CD4-positive, alpha-beta memory T cell (primary cell): ENCODE measurements around the gene MYO5B. TPM values are rescaled to one million over a fixed set of nuclear protein-coding genes. Genes with fewer than 3 reads are reported as not detected.

Experiments used
- CTCF ChIA-PET: fragments of 350-600 bp; sonication (Branson Sonifier 250); formaldehyde crosslinking; loops from one replicate; lab custom pipeline; 2021; ENCODE audit warnings: inconsistent platforms; ENCODE audit not compliant: partially characterized antibody; lab: Charles Lee
- POLR2A ChIA-PET: fragments of 350-600 bp; sonication (Branson Sonifier 250); formaldehyde crosslinking; loops from one replicate; lab custom pipeline; 2021; ENCODE audit not compliant: partially characterized antibody; lab: Charles Lee
- DNase-seq, 5 donors: peaks; one replicate each; pipeline versions ENCODE4 v3.0.0 to v3.0.0-alpha.2; 2020 to 2022; ENCODE audit warnings: mixed read lengths in 1 of 5
- H3K27ac ChIP-seq: one replicate; pipeline ENCODE4 v1.7.0; 2013; ENCODE audit warnings: low read depth, low read length
- H3K27me3 ChIP-seq: 2 replicates; pipeline ENCODE4 v1.7.0; 2013; ENCODE audit warnings: mild to moderate bottlenecking, low read length, moderate library complexity; ENCODE audit not compliant: insufficient read depth
- H3K36me3 ChIP-seq: 2 replicates; pipeline ENCODE4 v1.7.0; 2013; ENCODE audit warnings: mild to moderate bottlenecking, low read length, moderate library complexity; ENCODE audit not compliant: insufficient read depth
- H3K4me1 ChIP-seq: 2 replicates; pipeline ENCODE4 v1.7.0; 2013; ENCODE audit warnings: mild to moderate bottlenecking, low read length, moderate library complexity; ENCODE audit not compliant: insufficient read depth
- H3K4me3 ChIP-seq, 2 donors: one replicate each; pipeline ENCODE4 v1.7.0; 2013; ENCODE audit warnings: low read length in 2 of 2, mild to moderate bottlenecking in 1 of 2
- H3K9me3 ChIP-seq, 2 donors: one replicate each; pipeline ENCODE4 v1.7.0; 2013; ENCODE audit warnings: low read length in 2 of 2, control low read depth in 1 of 2; ENCODE audit not compliant: control insufficient read depth in 1 of 2
- H3K27ac Mint-ChIP-seq, 7 donors: one replicate each; pipeline ENCODE4 v1.8.0; 2020 to 2021; ENCODE audit warnings: mixed read lengths in 7 of 7, mild to moderate bottlenecking in 6 of 7, inconsistent platforms in 3 of 7, moderate library complexity in 3 of 7
- H3K27me3 Mint-ChIP-seq, 2 donors: one replicate each; pipeline ENCODE4 v1.8.0; 2020 to 2021; ENCODE audit warnings: mixed read lengths in 2 of 2
- H3K36me3 Mint-ChIP-seq, 2 donors: one replicate each; pipeline ENCODE4 v1.8.0; 2020 to 2021; ENCODE audit warnings: mixed read lengths in 2 of 2, inconsistent platforms in 1 of 2, mild to moderate bottlenecking in 1 of 2
- H3K4me1 Mint-ChIP-seq, 4 donors: one replicate each; pipeline ENCODE4 v1.8.0; 2020 to 2021; ENCODE audit warnings: mixed read lengths in 4 of 4, mild to moderate bottlenecking in 1 of 4
- H3K4me3 Mint-ChIP-seq, 8 donors: one replicate each; pipeline ENCODE4 v1.8.0; 2020 to 2021; ENCODE audit warnings: mixed read lengths in 8 of 8, mild to moderate bottlenecking in 7 of 8, moderate library complexity in 6 of 8, inconsistent platforms in 3 of 8
- H3K9me3 Mint-ChIP-seq, 8 donors: one replicate each; pipeline ENCODE4 v1.8.0; 2020 to 2021; ENCODE audit warnings: mixed read lengths in 8 of 8, mild to moderate bottlenecking in 5 of 8, inconsistent platforms in 3 of 8, moderate library complexity in 1 of 8
- intact Hi-C: fragments of 100-400 bp; cut with micrococcal nuclease; formaldehyde crosslinking; loops from one replicate; pipeline ENCODE4 v1.15.1; 2023
- polyA plus RNA-seq, 2 donors: library from polyadenylated mRNA; unstranded; fragments of 300-500 nt; fragmentation: Illumina TruSeq; gene quantifications; one replicate each; pipeline ENCODE4 v1.2.3, GENCODE V29; 2021
- total RNA-seq, 2 experiments: library from RNA; stranded (reverse); gene quantifications; one replicate each; pipeline ENCODE4 v1.2.3, GENCODE V29; 2021

MYO5B gene
- total and polyA plus RNA-seq, 4 experiments from 2014 or later, result 0.02 TPM; not detected in 3

- CTCF ChIA-PET, result no interaction called here
- Mint-ChIP-seq H3K27me3 (peaks cover 8 to 12% of the 10 kb centered on the region in 2 donors), H3K4me3 (no peak overlapping the region), H3K4me1 (no peaks in the 10 kb centered on the region), H3K36me3 (no peaks in the 10 kb centered on the region), H3K27ac (no peak overlapping the region), H3K9me3 (peaks cover 0 to 4% (median 0%) of the 10 kb centered on the region in 8 donors)
- POLR2A ChIA-PET, result no interaction called here
- Histone ChIP-seq H3K4me3 (no peak overlapping the region), H3K36me3 (no peaks in the 10 kb centered on the region), H3K27me3 (no peaks in the 10 kb centered on the region), H3K9me3 (no peaks in the 10 kb centered on the region), H3K4me1 (no peaks in the 10 kb centered on the region), H3K27ac (no peak overlapping the region)
- intact Hi-C loops, result no loop called here
- no peak for DNase-seq
Measured at GRCh38 chr18:50090370-50091312, 104.3 kb downstream of the MYO5B start.

- H3K36me3 Mint-ChIP-seq, result no peaks in the 10 kb centered on the region
- CTCF ChIA-PET, result no interaction called here
- H3K27ac ChIP-seq, result no peak overlapping the region
- no peaks in the 10 kb centered on the region for H3K36me3 ChIP-seq
- H3K4me3 Mint-ChIP-seq, result no peak overlapping the region
- no peaks in the 10 kb centered on the region for H3K9me3 ChIP-seq
- no peaks in the 10 kb centered on the region for H3K4me1 ChIP-seq
- peaks cover 0 to 4% (median 0%) of the 10 kb centered on the region in 8 donors for H3K9me3 Mint-ChIP-seq
- no peak overlapping the region for H3K27ac Mint-ChIP-seq
- intact Hi-C loops, result no loop called here
- DNase-seq, result no peak
- no peaks in the 10 kb centered on the region for H3K27me3 ChIP-seq
- H3K27me3 Mint-ChIP-seq, result peaks cover 8 to 12% of the 10 kb centered on the region in 2 donors
- no peak overlapping the region for H3K4me3 ChIP-seq
- POLR2A ChIA-PET, result no interaction called here
- H3K4me1 Mint-ChIP-seq, result no peaks in the 10 kb centered on the region
Measured at GRCh38 chr18:50089702-50090101, 105.2 kb downstream of the MYO5B start.

GRCh38 chr18:50083708-50084107 is 111.2 kb downstream of the MYO5B start:
- H3K36me3 Mint-ChIP-seq, result no peaks in the 10 kb centered on the region
- no peak for DNase-seq
- Histone ChIP-seq H3K9me3 (no peaks in the 10 kb centered on the region), H3K4me1 (no peaks in the 10 kb centered on the region), H3K27me3 (no peaks in the 10 kb centered on the region), H3K4me3 (no peak overlapping the region), H3K27ac (no peak overlapping the region), H3K36me3 (no peaks in the 10 kb centered on the region)
- H3K27me3 Mint-ChIP-seq, result peaks cover 19 to 25% of the 10 kb centered on the region in 2 donors
- H3K27ac Mint-ChIP-seq, result no peak overlapping the region
- POLR2A ChIA-PET, result no interaction called here
- intact Hi-C loops, result no loop called here
- H3K4me3 Mint-ChIP-seq, result no peak overlapping the region
- no peaks in the 10 kb centered on the region for H3K4me1 Mint-ChIP-seq
- peaks cover 0 to 7% (median 0%) of the 10 kb centered on the region in 8 donors for H3K9me3 Mint-ChIP-seq
- CTCF ChIA-PET, result no interaction called here

GRCh38 chr18:50080932-50081560 is 113.9 kb downstream of the MYO5B start:
- Mint-ChIP-seq H3K27me3 (peaks cover 16 to 26% of the 10 kb centered on the region in 2 donors), H3K4me1 (peaks cover 0 to 4% (median 2%) of the 10 kb centered on the region in 4 donors), H3K36me3 (no peaks in the 10 kb centered on the region), H3K4me3 (no peak overlapping the region), H3K9me3 (peaks cover 0 to 3% (median 0%) of the 10 kb centered on the region in 8 donors), H3K27ac (no peak overlapping the region)
- Histone ChIP-seq H3K36me3 (no peaks in the 10 kb centered on the region), H3K27ac (no peak overlapping the region), H3K4me3 (no peak overlapping the region), H3K4me1 (peaks cover 6% of the 10 kb centered on the region), H3K9me3 (no peaks in the 10 kb centered on the region), H3K27me3 (no peaks in the 10 kb centered on the region)
- CTCF ChIA-PET, result no interaction called here
- intact Hi-C loops, result no loop called here
- DNase-seq, result no peak
- POLR2A ChIA-PET, result no interaction called here

- Histone ChIP-seq H3K9me3 (no peaks in the 10 kb centered on the region), H3K27ac (no peak overlapping the region), H3K4me3 (no peak overlapping the region), H3K36me3 (no peaks in the 10 kb centered on the region), H3K27me3 (no peaks in the 10 kb centered on the region), H3K4me1 (peaks cover 9% of the 10 kb centered on the region)
- Mint-ChIP-seq H3K4me3 (no peak overlapping the region), H3K9me3 (peaks cover 0 to 3% (median 0%) of the 10 kb centered on the region in 8 donors), H3K4me1 (peaks cover 0 to 4% (median 3%) of the 10 kb centered on the region in 4 donors), H3K27ac (no peak overlapping the region), H3K27me3 (peaks cover 16 to 26% of the 10 kb centered on the region in 2 donors), H3K36me3 (no peaks in the 10 kb centered on the region)
- intact Hi-C loops, result no loop called here
- ChIA-PET CTCF (no interaction called here), POLR2A (no interaction called here)
- DNase-seq, result no peak
Measured at GRCh38 chr18:50080316-50080715, 114.6 kb downstream of the MYO5B start.

GRCh38 chr18:50079571-50080295 is 115.2 kb downstream of the MYO5B start:
- no peaks in the 10 kb centered on the region for H3K27me3 ChIP-seq
- H3K27me3 Mint-ChIP-seq, result peaks cover 18 to 26% of the 10 kb centered on the region in 2 donors
- no peak for DNase-seq
- POLR2A ChIA-PET, result no interaction called here
- peaks cover 0 to 4% (median 3%) of the 10 kb centered on the region in 4 donors for H3K4me1 Mint-ChIP-seq
- peaks cover 9% of the 10 kb centered on the region for H3K4me1 ChIP-seq
- peaks cover 0 to 3% (median 0%) of the 10 kb centered on the region in 8 donors for H3K9me3 Mint-ChIP-seq
- H3K9me3 ChIP-seq, result no peaks in the 10 kb centered on the region
- H3K27ac ChIP-seq, result no peak overlapping the region
- no peak overlapping the region for H3K4me3 ChIP-seq
- CTCF ChIA-PET, result interaction anchor here (0.6 kb wide), 1 partner anchor 27 kb away, joined by 3 read pairs; no protein-coding TSS in a partner anchor
- no peaks in the 10 kb centered on the region for H3K36me3 ChIP-seq
- intact Hi-C loops, result no loop called here
- H3K4me3 Mint-ChIP-seq, result no peak overlapping the region
- no peaks in the 10 kb centered on the region for H3K36me3 Mint-ChIP-seq
- H3K27ac Mint-ChIP-seq, result no peak overlapping the region

- Mint-ChIP-seq H3K27ac (no peak overlapping the region), H3K36me3 (no peaks in the 10 kb centered on the region), H3K27me3 (peaks cover 18 to 30% of the 10 kb centered on the region in 2 donors), H3K4me1 (peaks cover 0 to 4% (median 3%) of the 10 kb centered on the region in 4 donors), H3K9me3 (peaks cover 0 to 4% (median 0%) of the 10 kb centered on the region in 8 donors), H3K4me3 (peak overlapping the region in 3 of 8 donors; percentile 12 to 57 (median 15))
- Histone ChIP-seq H3K4me3 (no peak overlapping the region), H3K9me3 (no peaks in the 10 kb centered on the region), H3K27ac (no peak overlapping the region), H3K27me3 (no peaks in the 10 kb centered on the region), H3K4me1 (peaks cover 9% of the 10 kb centered on the region), H3K36me3 (no peaks in the 10 kb centered on the region)
- intact Hi-C loops, result no loop called here
- CTCF ChIA-PET, result no interaction called here
- POLR2A ChIA-PET, result no interaction called here
- peak in 1 of 5 donors; percentile 1 for DNase-seq
Measured at GRCh38 chr18:50076277-50076676, 118.7 kb downstream of the MYO5B start.
